ENCODE measurements around the gene SRSF1.
A peak's percentile ranks its signal among the peaks of the same experiment; 100 is the strongest.
"Not testable (repeated sequence)": the region's sequence is repeated elsewhere in the genome, so short reads cannot be mapped to it uniquely, and the experiment has no call there.

SRSF1 gene, protein sequence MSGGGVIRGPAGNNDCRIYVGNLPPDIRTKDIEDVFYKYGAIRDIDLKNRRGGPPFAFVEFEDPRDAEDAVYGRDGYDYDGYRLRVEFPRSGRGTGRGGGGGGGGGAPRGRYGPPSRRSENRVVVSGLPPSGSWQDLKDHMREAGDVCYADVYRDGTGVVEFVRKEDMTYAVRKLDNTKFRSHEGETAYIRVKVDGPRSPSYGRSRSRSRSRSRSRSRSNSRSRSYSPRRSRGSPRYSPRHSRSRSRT
- total RNA-seq: 71.0 to 81.0 reads per million in 2 donors

DNA sequence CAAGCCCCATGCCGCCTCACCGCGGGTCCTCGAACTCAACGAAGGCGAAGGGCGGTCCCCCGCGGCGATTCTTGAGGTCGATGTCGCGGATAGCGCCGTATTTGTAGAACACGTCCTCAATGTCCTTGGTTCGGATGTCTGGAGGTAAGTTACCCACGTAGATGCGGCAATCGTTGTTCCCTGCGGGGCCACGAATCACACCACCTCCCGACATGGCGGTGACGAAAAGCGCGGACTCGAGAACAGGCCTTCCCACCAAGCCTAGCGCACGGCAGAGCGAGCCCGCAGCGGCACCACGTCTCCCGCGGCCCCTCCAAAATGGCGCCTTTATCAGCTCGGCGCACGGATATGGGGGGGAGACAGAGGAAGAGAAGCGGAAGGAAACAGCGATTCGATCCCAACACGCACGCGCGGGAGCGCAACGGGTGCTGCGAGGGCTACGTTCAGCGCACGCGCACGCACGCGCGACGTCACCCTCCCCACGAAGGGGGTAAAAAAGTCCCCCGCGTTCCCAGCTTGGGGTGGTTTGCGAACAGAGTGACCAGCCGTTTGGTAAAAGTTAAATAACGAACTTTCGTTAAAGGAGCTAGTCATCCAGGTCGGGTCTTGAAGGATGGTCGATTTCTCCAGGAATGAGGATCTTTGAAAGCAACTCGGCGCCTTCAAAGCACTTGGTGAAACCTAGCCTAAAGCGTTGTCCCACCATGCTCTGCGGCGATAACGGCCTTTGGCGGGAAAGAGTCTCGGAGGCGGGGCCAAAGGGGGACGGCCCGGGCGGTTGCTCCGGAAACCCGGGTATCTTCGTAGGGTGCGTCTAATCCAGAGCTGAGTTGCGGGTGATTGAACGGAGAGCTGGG, at the start of gene SRSF1:
Gene SRSF1 (minus strand): TSS at position 323 of the 857 bp plus-strand sequence. CDS start 109 bp downstream, at position 214.
- peak; percentile 94 for DNase-seq

DNA sequence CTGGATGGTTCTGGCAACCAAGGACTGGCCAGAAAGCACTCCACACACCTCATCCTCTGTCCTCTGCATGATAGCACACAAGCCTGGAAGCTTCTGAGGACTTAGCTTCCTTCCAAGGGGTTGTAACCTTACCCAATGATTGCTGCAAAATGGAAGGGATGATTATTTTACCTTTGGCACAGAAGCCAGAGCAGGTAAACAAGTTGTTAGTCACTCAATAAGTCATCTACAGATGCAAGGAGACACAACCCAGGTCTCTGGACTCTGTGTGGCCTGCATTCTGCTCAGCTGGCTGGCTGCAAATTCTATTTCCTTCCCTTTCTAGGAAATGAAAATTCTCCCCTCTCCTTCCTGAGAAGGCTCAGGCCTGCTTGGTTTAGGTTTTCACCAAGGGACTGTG, 49.4 kb upstream of the SRSF1 start:
- DNase-seq: no peak

DNA sequence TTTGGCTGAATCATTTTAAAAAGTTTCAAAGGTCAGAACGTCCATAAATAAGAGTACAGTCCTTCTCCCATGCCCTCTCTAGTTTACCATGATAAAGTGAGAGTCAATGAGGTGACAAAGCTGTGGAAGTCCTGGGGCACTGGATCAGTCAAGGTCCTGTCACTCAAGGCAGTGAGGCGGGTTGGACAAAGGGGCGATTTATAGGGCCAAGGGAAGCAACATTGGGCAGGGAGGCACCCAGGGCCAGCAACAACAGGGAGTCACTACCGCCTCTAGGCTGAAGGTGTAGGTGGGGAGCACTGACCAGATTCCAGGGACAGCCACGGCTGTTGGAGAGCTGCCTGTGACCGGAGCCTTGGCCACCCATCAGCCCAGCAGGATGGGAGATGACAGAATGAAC, 47.6 kb upstream of the SRSF1 start:
- DNase-seq: no peak

DNA sequence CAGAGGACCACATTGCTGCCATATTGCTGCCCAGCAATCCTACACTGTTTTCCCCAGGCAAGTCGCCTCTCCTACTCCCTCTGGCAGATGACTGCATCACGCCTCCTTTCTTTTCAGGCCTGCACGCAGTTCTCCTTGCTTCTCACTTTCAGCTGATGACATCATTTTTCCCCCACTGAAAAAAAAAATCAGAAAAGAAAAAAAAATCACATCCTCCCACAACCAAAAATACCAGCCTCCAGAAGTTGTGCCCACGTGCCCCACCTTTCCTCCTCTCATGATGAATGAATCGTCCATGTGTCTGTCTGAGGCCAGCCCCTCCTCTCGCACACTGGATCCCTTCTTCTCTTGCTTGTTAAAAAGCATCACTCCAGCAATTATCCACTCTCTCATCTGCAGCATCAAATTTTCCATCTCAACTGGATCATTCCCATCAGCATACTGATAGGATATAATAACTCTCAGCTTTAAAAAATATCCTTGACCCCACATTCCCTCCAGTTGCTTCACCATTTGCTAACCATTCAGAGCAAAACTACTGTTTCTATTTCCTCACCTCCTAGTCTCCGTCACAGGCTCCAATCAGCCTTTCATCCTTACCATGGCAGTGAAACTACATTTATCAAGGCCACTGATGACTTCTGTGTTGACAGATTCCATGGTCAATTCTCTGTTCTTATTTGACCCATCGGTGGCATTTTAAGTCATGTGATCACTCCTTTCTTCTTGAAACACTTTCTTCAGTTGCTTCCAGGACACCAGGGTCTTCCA, 46.1 kb upstream of the SRSF1 start:
- no peak for DNase-seq

DNA sequence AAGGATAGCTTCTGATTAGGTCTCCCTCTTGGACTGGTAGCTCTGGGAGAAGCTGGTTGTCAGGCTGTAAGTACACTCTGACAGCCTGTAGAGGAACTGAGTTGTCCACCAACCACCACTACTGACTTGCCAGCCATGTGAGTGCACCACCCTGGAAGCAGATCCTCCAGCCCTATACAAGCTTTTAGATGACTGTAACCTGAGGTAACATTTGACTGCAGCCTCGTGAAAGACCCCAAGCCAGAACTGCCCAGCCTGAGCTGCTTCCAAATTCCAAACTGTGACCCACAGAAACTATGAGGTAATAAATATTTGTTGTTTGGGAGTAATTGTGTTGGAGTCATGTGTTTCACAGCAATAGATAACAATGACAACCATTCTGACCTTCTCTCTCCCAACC, 45.4 kb upstream of the SRSF1 start:
- DNase-seq: no peak

DNA sequence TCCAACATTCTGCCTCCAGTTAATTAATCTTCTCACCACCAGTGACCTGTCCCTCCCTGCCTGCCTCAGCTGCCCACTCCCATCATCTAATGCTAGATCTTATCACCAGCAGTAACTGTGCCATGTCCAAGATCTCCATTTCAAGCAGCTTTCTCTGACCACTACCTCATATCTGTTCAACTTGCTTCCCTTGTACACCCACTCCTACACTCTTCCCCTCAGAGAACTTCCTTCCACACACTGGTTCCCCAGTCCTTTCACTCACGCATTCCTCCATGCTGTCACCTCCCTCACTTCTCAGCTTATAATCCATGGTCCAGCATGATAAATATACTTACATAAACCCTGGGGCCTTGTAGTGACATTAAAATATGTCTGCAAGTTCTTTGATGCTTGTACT, 44.4 kb upstream of the SRSF1 start:
- DNase-seq: no peak

DNA sequence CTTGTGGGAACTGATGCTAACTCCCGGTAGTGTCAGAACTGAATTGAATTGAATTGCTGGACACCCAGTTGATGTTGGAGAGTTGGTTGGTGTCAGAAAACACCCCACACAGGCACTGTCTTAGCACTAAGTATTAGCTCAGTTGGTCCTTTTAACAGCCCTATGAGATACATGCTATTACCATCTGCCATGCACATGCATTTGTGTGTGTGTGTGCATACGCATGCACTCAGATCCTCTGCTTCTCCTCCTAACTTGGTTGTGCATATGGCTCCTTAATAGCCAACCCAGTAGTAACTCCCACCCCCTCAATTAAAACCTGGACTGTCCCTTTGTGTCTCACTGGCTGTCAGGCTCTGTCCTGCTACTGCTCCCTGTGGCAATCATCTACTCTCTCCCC, 43.9 kb upstream of the SRSF1 start:
- no peak for DNase-seq

DNA sequence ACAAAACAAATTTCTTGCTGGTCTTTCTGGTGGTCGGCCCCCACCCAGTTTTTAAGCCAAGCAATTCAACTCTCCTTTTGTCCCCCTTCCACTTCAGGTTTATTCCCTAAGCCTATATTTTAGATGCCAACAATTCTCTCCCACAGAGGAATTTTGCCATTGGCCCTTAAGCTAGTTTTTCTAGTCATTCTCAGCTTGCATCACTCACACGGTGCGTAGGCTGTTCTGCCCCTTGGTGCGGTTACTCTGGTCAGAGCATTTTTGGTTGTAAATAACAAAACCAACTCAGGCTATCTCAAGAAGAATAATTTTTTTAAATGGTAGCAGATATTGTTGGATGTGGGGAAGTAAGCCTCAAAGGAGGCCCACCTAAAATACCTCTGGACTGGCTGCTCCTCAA, 42.5 kb upstream of the SRSF1 start:
- DNase-seq: no peak

DNA sequence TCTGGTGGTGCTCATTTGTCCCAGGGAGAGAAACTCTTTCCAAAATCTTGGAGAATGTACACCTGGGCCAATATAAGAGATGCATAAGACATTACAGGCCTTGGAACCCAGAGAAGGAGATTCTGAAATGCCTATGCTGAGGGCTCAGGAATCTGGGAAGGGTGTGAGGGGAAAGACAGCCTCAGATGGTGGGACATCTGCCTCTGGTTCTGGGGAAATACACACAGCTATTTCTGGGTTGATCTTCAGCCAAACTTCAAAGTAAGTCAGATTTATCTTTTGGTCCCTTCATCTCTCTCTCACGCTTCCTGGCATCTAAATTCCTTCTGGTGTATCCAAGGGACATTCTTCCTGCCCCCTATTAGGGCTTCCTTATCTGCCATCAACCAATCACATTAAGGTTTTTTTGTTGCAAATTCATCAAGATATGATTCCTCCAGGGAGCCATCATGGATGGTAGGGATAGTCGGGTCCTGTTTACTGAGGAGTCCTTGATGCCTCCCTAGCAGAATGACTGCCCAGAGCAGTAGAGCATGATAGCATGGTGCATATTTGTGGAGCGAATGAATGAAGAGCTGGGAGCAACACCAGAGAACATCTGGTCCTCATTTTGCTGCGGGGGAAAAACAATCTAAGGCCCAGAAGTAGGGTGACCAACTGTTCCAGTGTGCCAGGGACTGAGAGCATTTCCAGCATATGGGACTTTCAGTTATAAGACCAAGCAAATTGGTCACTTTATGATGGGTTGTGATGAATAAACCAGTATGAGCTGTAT, 40.5 kb upstream of the SRSF1 start:
- no peak for DNase-seq

DNA sequence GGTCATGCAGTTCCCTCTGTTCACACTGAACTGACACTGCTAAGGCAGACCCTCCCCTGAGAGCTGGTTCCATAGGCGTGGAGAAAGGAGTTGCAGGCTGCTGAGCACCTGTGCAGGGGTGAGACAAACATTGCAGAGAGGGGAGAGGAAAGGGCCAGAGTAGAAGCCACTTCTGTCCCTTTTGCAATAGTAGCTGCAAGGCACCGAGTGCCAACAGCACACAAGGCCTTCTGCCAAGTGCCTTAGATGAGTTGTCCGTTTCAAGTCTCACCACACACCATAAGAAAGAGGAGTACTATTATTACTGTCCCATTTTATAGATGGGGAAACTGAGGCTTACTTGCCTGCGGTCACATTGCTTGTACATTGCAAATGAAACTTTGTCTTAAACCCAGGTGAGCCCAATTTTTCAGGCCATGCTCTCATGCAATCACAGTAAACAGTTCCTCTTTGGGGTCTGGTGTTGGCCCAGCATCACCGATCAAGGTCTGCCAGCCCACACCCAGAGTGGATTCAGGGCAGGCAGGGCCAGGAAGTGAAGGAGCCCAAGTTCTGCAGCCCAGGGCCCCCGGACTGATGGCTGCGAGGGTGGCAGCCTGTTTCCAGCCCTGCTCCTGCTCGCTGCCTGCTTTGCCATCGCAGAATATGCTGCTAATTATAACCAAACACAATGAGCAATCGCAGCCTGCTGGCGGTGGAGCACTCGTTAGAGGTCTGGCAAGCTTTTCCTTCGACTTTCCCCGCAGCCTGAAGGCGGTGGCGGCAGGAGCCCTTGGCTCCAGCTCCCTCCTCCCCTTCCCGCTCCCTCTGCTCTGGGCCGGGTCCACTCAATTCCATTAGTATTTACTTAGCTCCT, 39.4 kb upstream of the SRSF1 start:
- DNase-seq: no peak

DNA sequence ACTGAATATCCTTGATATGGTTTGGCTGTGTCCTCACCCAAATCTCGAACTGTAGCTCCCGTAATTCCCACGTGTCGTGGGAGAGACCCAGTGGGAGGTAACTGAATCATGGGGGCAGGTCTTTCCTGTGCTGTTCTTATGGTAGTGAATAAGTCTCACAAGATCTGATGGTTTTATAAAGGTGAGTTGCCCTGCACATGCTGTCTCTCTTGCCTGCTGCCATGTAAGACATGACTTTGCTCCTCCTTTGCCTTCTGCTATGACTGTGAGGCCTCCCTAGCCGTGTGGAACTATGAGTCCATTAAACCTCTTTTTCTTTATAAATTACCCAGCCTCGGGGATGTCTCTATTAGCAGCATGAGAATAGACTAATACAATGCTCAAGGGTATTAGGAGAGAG, 37.2 kb upstream of the SRSF1 start:
- DNase-seq: not testable (repeated sequence)

DNA sequence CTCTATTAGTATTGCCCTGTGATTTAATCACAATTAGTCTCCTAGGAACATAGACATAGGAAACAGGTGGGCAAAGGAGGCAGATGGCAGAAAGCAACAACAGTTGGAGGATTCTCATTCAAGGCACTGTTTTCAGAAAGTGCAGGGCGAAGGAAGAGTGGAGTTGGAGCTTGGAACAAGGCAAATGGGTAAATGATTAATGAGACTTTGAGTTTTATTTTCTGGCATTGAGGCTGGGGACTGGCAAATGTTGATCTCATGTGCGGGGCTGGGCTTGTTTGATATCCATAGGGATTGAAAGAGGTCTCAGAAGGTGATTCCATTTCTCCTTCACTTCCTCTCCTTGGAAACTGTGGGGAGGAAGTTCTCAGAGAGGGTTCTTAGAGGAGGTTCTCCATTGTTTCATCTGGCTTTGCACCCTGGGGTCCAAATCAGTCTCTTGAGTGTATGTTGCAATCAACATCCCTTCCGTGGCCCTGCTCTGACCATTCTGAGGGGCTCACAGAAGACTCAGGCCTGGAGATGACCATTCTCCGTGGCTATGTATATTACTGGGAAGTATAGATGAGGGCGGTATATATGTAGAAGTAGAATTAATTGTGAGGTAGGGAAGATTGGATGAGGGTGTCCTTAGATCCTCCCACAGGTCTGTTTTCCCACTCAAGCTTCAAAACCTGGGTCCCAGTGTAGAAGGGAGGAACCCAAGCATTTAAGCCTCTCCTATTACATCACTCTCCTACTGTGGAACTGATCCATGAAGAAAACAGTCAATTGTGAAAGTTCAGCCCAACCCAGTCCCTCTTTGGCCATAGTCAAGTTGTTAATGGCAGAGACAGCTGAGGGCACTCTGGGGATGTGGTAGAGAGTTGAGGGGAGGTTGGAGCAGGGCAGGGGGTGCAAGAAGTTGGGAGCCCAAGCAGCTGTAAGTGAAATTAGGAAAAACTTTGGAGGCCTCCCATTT, 36.5 kb upstream of the SRSF1 start:
- no peak for DNase-seq

DNA sequence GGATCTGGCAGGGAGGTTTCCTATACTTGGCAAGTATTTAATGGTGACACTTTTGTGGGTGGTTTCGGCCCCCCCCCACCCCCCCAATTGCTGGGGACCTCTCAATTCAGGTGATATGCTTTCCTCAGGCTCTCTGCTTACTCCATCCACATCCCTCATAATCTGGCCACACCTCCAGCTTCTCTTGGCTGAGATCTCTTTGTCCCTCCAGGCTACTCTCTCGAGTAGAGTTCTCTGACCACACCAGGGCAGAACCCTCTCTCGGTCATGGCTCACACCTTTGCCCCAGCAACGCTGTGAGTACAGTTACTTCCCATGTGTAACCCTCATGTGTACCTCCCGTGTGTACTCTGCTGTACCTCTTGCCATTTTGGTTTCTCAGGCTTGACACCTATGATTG, 34.1 kb upstream of the SRSF1 start:
- no peak for DNase-seq

DNA sequence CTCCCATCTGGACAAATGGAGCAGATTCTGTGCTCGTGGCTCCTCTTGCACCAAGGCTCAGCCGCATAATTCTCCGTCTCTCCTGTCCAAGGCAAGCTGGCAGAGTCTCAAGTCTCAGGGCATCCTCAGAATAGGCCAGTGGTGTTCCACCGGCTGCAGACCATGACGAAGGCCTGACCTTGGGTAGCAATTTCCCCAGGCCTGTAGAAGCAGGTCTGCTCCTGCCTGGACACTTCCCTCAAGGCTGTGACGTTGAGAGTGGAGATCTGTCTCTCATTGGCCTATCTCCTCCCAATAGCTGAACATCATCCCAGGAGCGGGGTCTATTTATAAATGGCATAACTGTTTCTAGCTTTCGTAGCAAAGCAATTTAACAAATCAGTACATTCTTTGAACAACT, 33.3 kb upstream of the SRSF1 start:
- DNase-seq: no peak

DNA sequence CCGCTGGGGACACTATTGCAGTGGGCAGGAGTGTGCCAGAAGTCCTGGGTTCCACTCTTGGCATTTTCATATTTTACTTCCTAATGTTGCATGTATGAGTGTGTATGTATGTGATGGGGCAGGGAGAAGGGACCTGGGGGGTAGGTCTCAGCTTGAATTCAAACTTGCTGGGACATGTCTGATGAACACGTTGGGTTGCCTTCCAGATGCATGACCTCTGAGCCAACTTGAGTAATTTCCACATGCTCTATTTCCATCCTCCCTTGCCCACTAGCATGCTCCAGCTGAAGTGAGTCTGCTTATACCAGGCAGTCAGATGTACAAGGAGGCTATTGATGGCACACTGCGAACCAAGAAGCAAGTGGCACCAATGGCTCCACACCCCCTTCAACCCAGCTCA, 32.9 kb upstream of the SRSF1 start:
- DNase-seq: no peak

DNA sequence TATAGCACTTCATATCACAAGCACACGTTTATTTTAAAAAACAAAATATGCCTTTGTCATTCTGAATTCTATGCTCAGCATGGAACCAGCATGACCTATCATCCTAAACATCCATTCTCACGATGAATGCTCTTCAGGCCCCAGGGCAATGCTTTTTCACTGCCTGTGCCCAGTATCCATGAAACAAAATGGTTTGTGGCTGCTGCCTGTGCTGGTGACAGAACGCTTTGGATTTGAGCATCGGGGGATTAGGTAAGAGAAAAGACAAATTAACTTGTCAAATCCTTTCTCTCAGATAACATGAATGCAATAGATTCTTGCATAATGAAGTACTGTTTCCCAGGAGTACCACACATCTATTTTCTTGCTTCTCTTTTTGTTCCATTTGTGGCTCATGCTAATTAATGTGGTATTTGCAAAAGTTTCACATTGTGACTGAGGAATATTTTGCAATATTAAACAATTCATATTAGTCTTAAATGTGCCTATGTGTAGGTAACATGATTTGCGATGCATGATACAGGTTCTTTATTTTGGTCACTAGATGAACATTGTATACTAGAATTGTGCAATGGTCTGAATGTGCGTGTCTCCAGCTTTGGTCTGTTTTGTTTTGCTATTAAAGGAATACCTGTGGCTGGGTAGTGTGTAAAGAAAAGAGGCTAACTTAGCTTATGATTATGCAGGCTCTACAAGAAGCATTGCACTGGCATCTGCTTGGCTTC, 25.8 kb upstream of the SRSF1 start:
- no peak for DNase-seq

DNA sequence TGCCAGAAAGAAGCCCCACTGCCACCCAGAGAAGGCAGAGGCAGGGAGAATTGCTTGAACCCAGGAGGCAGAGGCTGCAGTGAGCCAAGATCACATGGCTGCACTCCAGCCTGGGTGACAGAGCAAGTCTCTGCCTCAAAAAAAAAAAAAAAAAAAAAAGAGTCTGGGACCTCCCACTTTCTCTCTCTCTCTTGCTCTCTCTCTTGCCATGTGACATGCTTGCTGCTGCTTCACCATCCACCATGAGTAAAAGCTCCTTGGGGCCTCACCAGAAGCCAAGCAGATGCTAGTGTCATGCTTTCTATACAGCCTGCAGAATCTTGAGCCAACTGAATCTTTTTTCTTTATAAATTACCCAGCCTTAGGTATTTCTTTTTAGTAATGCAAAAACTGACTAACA, 21.5 kb upstream of the SRSF1 start:
- no peak for DNase-seq

DNA sequence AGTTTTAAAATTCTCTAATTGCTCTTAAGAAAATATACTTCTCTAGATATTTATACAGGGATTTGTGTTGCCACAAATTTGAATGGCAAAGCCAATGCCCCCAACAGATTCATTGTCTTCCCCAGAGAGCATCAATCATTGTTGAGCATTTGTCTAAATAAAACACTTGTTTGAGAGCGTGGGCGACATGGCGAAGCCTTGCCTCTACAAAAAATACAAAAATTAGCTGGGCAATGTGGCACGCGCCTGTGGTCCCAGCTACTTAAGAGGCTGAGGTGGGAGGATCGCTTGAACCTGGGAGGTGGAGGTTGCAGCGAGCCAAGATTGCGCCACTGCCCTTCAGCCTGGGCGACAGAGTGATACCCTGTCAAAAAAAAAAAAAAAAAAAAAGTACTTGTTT, 13.4 kb upstream of the SRSF1 start:
- no peak for DNase-seq

DNA sequence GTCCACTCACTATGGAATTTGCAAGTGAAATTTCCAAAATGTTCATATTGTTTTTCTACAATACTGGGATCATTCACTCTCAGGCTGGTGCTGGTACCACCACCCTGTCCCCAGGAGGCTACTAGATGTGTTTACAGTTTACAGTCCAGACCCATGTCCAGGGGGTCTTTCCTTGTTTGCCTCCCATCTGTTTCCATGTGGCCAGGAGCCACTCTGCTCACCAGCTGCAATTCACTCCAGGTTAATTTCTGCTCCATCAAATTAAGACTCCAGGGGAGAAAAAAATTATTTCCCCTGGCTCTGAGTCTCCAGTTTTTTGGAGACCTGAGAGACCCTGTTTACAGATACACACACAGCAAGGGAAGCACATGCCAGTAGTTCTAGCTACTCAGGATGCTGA, 12.5 kb upstream of the SRSF1 start:
- DNase-seq: no peak

DNA sequence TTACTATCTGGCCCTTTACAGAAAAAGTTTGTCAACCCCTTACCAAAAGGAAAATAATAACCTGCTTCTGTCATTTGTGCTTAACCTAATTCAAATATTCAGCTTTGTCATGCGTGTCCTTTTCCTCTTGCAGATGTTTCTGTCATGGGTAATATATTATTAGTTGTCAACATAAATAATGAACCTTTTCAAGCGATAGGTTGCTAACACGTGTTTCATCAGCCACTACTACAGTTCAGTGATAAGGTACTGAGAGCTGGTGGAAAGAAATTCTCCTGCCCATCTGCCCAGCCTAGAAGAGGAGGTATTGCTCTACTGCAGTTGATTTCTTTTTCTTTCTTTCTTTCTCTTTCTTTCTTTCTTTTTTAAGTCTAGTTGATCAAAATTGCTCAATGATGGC, 12.0 kb upstream of the SRSF1 start:
- DNase-seq: no peak
